GM18868 (cell line): Measurements from ENCODE around the gene SKIL.

ENCODE experiments used
- ATAC-seq: cut with Tn5 transposase; IDR thresholded peaks from one replicate; pipeline ENCODE4 v1.9.1; 2021; ENCODE audit warnings: mild to moderate bottlenecking, moderate library complexity; ENCODE audit not compliant: unreplicated experiment

The SKIL gene

DNA sequence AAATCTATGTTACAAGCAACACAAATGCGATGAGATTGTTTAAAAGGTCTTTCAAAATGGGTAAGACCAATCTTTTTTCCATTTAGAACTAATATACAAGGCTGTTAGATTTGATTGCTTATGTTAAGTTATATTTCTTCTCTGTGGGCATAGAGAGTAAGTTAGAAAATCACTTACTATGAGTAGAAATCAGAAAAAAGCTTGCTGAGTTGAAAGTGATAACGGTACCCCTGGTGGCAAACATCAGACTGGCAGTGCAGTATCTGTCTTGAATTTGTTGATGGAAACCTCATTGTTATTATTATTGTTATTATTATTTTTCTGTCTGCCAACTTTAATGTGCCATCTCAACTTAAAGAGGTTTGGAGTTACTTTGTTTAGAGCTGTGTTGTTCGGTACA lies 73.5 kb downstream of the SKIL start:
- ATAC-seq, result no peak

GRCh38 chr3:170432416-170432815 lies 74.9 kb downstream of the SKIL start:
- ATAC-seq, result no peak

GRCh38 chr3:170436697-170437096 lies 79.2 kb downstream of the SKIL start:
- ATAC-seq, result no peak

DNA sequence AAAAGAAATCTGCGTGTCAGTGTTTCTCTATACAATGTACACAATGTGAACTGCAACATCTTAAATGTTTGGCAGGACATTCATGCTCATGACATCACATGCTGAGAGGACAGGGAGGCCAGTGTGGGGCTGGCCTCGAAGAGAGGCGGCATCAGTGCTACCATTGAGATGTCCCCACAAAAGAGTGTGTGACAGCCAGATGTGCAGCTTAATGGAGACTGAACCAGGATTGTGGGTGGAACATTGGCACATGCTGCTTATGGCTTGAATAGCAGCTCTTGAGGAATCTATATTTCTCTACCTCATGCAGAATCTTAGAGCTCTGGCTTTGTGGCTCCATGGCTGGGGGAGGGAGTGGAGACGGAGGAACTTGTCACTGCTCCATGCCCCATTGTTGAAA lies 79.7 kb downstream of the SKIL start:
- ATAC-seq, result no peak

- ATAC-seq, result no peak
These were observed 80.3 kb downstream of the SKIL start for GRCh38 chr3:170437696-170438407.

DNA sequence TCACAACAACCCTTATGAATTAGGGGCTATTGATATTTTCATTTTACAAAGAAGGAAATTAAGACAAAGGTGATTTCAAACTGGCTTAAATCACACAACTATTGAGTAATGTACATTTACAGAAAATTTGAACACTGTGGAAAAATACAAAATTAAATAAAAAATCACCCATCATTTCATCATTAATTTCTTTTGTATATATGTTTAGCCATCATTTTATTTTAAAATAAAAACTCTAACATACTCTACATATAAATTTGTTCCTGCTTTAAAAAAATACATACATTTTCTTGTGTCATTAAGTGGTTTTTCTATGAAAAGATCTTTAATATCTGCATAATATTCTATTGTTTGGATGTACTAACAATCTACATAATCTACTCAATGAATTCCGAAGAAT lies 81.3 kb downstream of the SKIL start:
- no peak for ATAC-seq

GRCh38 chr3:170440344-170440743 lies 82.8 kb downstream of the SKIL start:
- ATAC-seq, result no peak

- no peak for ATAC-seq
These were observed 83.9 kb downstream of the SKIL start for GRCh38 chr3:170441412-170441811.

DNA sequence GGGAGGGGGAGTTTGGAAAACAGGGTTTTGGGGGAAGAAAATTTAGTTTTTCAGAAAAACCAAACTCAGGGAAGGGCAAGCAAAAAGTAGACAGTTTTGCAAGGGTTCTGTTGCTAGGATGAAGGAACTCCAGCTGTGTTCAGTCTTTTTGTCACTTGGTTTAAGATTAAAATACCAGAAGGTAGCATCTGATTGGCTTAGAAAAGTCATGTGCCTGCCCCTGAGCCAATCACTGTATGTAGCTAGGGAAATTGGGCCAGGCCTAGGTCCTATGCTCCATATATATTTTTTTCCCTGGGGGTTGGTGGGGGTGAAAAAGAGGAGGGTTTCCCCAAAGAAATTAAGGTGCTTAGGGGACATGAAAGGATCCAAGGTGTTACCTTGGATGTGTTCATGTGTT lies 85.4 kb downstream of the SKIL start:
- no peak for ATAC-seq

GRCh38 chr3:170443457-170443856 lies 85.9 kb downstream of the SKIL start:
- ATAC-seq, result no peak
